ENCODE measurements around the gene NIPBL.
"Not testable (repeated sequence)": the region's sequence is repeated elsewhere in the genome, so short reads cannot be mapped to it uniquely, and the experiment has no call there.

The NIPBL gene

GRCh38 chr5:36844305-36844704 is 32.3 kb upstream of the NIPBL start:
- Histone ChIP-seq H3K9ac (ENCODE audit: low read length) (no peak overlapping the region), H3K4me3 (ENCODE audit: low read depth, low read length, poor library complexity, severe bottlenecking) (no peak overlapping the region), H3F3A (ENCODE audit: insufficient read depth, low read length) (no peaks in the 10 kb centered on the region), H3K27me3 (ENCODE audit: insufficient read depth, low read length) (no peaks in the 10 kb centered on the region), H4K20me1 (ENCODE audit: insufficient read depth, low read length) (no peaks in the 10 kb centered on the region), H3K4me2 (ENCODE audit: low read length) (no peak overlapping the region), H3K4me1 (ENCODE audit: insufficient read depth, low read length, severe bottlenecking) (no peaks in the 10 kb centered on the region), H3K9me2 (ENCODE audit: low read depth, low read length) (no peaks in the 10 kb centered on the region), H2AFZ (ENCODE audit: low read length) (no peak overlapping the region), H3K36me3 (ENCODE audit: insufficient read depth, low read length) (no peaks in the 10 kb centered on the region), H3K9me3 (ENCODE audit: low read length) (no peaks in the 10 kb centered on the region), H3K79me2 (ENCODE audit: insufficient read depth, low read length) (no peaks in the 10 kb centered on the region), H3K27ac (ENCODE audit: low read depth, low read length, poor library complexity, severe bottlenecking) (no peak overlapping the region)
- TF ChIP-seq EZH2 (IDR thresholded peaks at IDR 0.05; ENCODE audit: borderline replicate concordance, low read length): no peak
- no peak for TF ChIP-seq CTCF (IDR thresholded peaks at IDR 0.05; ENCODE audit: low read length)

- not testable (repeated sequence) for H3K27me3 ChIP-seq (ENCODE audit: insufficient read depth, low read length)
Observed at GRCh38 chr5:36848545-36848944, 28.0 kb upstream of the NIPBL start.

GRCh38 chr5:36852903-36853302 is 23.7 kb upstream of the NIPBL start:
- H3F3A ChIP-seq (ENCODE audit: insufficient read depth, low read length); H3K9me3 ChIP-seq (ENCODE audit: low read length); H3K4me2 ChIP-seq (ENCODE audit: low read length); H2AFZ ChIP-seq (ENCODE audit: low read length); H3K4me3 ChIP-seq (ENCODE audit: low read depth, low read length, poor library complexity, severe bottlenecking); H3K9ac ChIP-seq (ENCODE audit: low read length); H3K79me2 ChIP-seq (ENCODE audit: insufficient read depth, low read length); H3K9me2 ChIP-seq (ENCODE audit: low read depth, low read length); H3K27ac ChIP-seq (ENCODE audit: low read depth, low read length, poor library complexity, severe bottlenecking); H3K27me3 ChIP-seq (ENCODE audit: insufficient read depth, low read length); H3K36me3 ChIP-seq (ENCODE audit: insufficient read depth, low read length); H3K4me1 ChIP-seq (ENCODE audit: insufficient read depth, low read length, severe bottlenecking); H4K20me1 ChIP-seq (ENCODE audit: insufficient read depth, low read length): not testable (repeated sequence)

More at GRCh38 chr5:36848545-36848944, 28.0 kb upstream of the NIPBL start:
- not testable (repeated sequence) for H3K9me3 ChIP-seq (ENCODE audit: low read length); H3K4me1 ChIP-seq (ENCODE audit: insufficient read depth, low read length, severe bottlenecking); H3F3A ChIP-seq (ENCODE audit: insufficient read depth, low read length); H3K36me3 ChIP-seq (ENCODE audit: insufficient read depth, low read length); H3K4me2 ChIP-seq (ENCODE audit: low read length); H3K27ac ChIP-seq (ENCODE audit: low read depth, low read length, poor library complexity, severe bottlenecking); H3K79me2 ChIP-seq (ENCODE audit: insufficient read depth, low read length); H3K9ac ChIP-seq (ENCODE audit: low read length); H2AFZ ChIP-seq (ENCODE audit: low read length); H4K20me1 ChIP-seq (ENCODE audit: insufficient read depth, low read length); H3K9me2 ChIP-seq (ENCODE audit: low read depth, low read length); H3K4me3 ChIP-seq (ENCODE audit: low read depth, low read length, poor library complexity, severe bottlenecking)

- TF ChIP-seq CTCF (IDR thresholded peaks at IDR 0.05; ENCODE audit: low read length): no peak
- TF ChIP-seq EZH2 (IDR thresholded peaks at IDR 0.05; ENCODE audit: borderline replicate concordance, low read length): no peak
Observed at GRCh38 chr5:36854402-36855140, 22.0 kb upstream of the NIPBL start.

More at GRCh38 chr5:36854402-36855140, 22.0 kb upstream of the NIPBL start:
- Histone ChIP-seq H3F3A (ENCODE audit: insufficient read depth, low read length) (no peaks in the 10 kb centered on the region), H3K27me3 (ENCODE audit: insufficient read depth, low read length) (no peaks in the 10 kb centered on the region; the same call in 1 of the 2 replicates), H4K20me1 (ENCODE audit: insufficient read depth, low read length) (no peaks in the 10 kb centered on the region), H3K9ac (ENCODE audit: low read length) (no peak overlapping the region), H3K27ac (ENCODE audit: low read depth, low read length, poor library complexity, severe bottlenecking) (no peak overlapping the region), H3K9me2 (ENCODE audit: low read depth, low read length) (no peaks in the 10 kb centered on the region), H2AFZ (ENCODE audit: low read length) (no peak overlapping the region), H3K36me3 (ENCODE audit: insufficient read depth, low read length) (no peaks in the 10 kb centered on the region), H3K4me1 (ENCODE audit: insufficient read depth, low read length, severe bottlenecking) (no peaks in the 10 kb centered on the region), H3K79me2 (ENCODE audit: insufficient read depth, low read length) (no peaks in the 10 kb centered on the region), H3K4me3 (ENCODE audit: low read depth, low read length, poor library complexity, severe bottlenecking) (no peak overlapping the region), H3K9me3 (ENCODE audit: low read length) (no peaks in the 10 kb centered on the region), H3K4me2 (ENCODE audit: low read length) (no peak overlapping the region)
